NCI-H128 (cell line): Measurements from ENCODE around the gene OR9Q1.

Experiments
- DNase-seq: peaks from one replicate; lab custom pipeline; 2025; ENCODE audit not compliant: unreplicated experiment; lab: John Stamatoyannopoulos, UW

OR9Q1 gene

GRCh38 chr11:58227956-58228615 lies 204.4 kb downstream of the OR9Q1 start:
- no peak for DNase-seq
